Effector memory CD4-positive, alpha-beta T cell (primary cell): ENCODE data around the gene RHO.

Experiments used
- DNase-seq, 3 donors: peaks; one replicate each; pipeline ENCODE4 v3.0.0-alpha.2; 2020
- H3K27ac ChIP-seq: 2 replicates; pipeline ENCODE4 v1.7.0; 2013; ENCODE audit warnings: mild to moderate bottlenecking, low read length, moderate library complexity; ENCODE audit not compliant: insufficient read depth, poor library complexity, severe bottlenecking
- H3K27me3 ChIP-seq: replicated peaks from 2 replicates; pipeline ENCODE4 v1.7.0; 2013; ENCODE audit warnings: mild to moderate bottlenecking, low read length; ENCODE audit not compliant: insufficient read depth, control insufficient read depth, poor library complexity, severe bottlenecking
- H3K36me3 ChIP-seq: 2 replicates; pipeline ENCODE4 v1.7.0; 2013; ENCODE audit warnings: mild to moderate bottlenecking, low read length, moderate library complexity; ENCODE audit not compliant: control insufficient read depth, insufficient read depth
- H3K4me1 ChIP-seq: 2 replicates; pipeline ENCODE4 v1.7.0; 2013; ENCODE audit warnings: low read length, mild to moderate bottlenecking; ENCODE audit not compliant: control insufficient read depth, insufficient read depth, poor library complexity, severe bottlenecking
- H3K4me3 ChIP-seq: 2 replicates; pipeline ENCODE4 v1.7.0; 2013; ENCODE audit warnings: low read length, low read depth, mild to moderate bottlenecking; ENCODE audit not compliant: insufficient read depth, poor library complexity, severe bottlenecking
- H3K9me3 ChIP-seq: 2 replicates; pipeline ENCODE4 v1.7.0; 2013; ENCODE audit warnings: mild to moderate bottlenecking, low read length, moderate library complexity; ENCODE audit not compliant: control insufficient read depth

RHO gene

DNA sequence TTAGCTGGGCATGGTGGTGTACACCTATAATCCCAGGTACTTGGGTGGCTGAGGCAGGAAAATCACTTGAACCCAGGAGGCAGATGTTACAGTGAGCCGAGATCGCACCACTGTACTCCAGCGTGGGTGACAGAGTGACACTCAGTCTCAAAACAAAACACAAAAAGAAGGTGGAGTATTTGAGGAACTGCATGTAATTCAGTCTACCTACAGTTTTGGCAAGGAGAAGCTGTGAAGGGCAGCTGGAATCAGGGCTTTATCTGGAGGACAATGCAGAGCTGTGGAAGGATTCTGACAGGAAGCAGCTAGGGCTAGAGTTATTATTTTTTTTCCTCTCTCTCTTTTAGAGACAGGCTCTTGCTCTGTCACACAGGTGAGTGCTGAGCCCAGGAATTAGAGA, 21.4 kb downstream of the RHO start:
- H3K27ac ChIP-seq = no peak overlapping the region
- H3K36me3 ChIP-seq = no peaks in the 10 kb centered on the region
- no peaks in the 10 kb centered on the region for H3K27me3 ChIP-seq
- H3K9me3 ChIP-seq = no peaks in the 10 kb centered on the region
- H3K4me3 ChIP-seq = no peak overlapping the region
- no peaks in the 10 kb centered on the region for H3K4me1 ChIP-seq
- DNase-seq = no peak

DNA sequence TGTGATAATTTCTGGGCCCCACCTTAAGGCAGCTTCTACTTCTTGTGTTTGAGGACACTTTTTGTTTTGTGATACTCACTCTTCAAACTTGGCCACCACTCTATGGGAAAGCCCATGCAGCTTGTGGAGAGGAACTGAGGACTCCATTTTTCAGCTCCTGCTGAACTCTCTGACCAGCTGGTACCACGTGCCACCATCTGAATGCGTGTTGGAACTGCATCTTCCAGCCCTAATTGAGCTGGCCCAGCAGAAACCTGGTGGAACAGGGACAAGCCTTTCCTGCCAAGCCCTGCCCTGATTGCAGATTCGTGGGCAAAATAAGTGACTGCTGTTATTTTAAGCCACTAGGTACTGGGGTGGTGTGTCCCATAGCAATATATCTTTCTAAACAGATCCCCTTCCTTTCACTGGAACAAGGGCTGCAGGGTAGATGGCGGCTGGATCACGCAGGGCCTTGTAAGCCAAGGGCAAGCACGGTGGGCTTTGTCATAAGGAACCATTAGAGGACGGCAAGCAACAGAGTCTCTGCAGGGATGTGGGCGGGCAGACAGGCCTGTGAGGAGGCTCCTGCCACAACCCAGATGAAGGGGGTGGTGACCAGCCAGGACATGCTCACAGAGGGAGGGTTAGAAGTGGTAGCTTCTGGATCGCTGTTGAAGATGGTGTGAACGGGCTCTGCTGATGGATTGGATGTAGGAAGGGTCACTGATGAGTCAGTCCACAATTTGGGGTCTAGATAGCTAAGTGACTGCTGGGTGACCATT, 24.0 kb downstream of the RHO start:
- Histone ChIP-seq H3K4me1 (no peaks in the 10 kb centered on the region), H3K36me3 (no peaks in the 10 kb centered on the region), H3K4me3 (no peak overlapping the region), H3K9me3 (no peaks in the 10 kb centered on the region), H3K27me3 (no peaks in the 10 kb centered on the region), H3K27ac (no peak overlapping the region)
- DNase-seq = no peak

DNA sequence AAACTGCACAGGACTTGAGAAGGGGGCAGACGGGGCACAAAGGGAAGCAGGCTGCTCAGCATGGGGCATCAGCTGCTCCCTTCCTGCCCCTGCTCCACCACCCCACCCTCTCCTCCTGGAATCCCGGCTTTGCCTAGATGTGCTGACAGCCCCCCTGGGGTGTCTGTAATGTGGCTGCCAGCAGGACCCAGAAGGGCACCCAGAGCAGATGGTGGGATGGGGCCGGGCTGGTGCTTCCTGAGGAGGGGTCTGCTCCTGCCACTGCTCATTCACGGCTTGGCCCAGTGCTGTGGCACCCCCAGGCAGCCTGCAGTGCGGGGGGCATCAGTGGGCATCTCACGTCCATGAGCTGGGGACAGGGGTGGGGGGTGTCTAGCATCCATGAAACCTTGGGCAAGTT, 24.7 kb downstream of the RHO start:
- Histone ChIP-seq H3K9me3 (no peaks in the 10 kb centered on the region), H3K27me3 (no peaks in the 10 kb centered on the region), H3K36me3 (no peaks in the 10 kb centered on the region), H3K4me1 (no peaks in the 10 kb centered on the region), H3K27ac (no peak overlapping the region), H3K4me3 (no peak overlapping the region)
- DNase-seq = no peak

DNA sequence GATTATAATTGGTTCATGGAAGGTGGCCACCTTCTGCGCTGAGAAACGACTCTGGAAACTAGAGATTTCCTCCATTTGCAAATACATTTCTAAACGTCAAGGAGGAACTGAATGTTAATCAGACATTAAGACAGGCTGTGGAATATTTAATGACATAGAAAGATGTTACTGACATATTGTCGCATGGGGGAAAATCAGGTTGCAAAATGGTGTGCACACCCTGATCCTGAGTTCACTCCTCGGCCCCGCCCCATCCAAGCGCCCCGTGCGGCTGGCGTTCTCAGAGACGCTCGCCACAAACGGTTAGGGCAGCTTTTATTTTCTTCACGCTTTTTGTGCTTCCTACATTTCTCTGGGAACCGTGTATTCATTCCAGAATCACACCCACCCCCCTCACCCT, 25.3 kb downstream of the RHO start:
- Histone ChIP-seq H3K36me3 (no peaks in the 10 kb centered on the region), H3K4me3 (no peak overlapping the region), H3K9me3 (no peaks in the 10 kb centered on the region), H3K27me3 (no peaks in the 10 kb centered on the region), H3K27ac (no peak overlapping the region), H3K4me1 (no peaks in the 10 kb centered on the region)
- no peak for DNase-seq

DNA sequence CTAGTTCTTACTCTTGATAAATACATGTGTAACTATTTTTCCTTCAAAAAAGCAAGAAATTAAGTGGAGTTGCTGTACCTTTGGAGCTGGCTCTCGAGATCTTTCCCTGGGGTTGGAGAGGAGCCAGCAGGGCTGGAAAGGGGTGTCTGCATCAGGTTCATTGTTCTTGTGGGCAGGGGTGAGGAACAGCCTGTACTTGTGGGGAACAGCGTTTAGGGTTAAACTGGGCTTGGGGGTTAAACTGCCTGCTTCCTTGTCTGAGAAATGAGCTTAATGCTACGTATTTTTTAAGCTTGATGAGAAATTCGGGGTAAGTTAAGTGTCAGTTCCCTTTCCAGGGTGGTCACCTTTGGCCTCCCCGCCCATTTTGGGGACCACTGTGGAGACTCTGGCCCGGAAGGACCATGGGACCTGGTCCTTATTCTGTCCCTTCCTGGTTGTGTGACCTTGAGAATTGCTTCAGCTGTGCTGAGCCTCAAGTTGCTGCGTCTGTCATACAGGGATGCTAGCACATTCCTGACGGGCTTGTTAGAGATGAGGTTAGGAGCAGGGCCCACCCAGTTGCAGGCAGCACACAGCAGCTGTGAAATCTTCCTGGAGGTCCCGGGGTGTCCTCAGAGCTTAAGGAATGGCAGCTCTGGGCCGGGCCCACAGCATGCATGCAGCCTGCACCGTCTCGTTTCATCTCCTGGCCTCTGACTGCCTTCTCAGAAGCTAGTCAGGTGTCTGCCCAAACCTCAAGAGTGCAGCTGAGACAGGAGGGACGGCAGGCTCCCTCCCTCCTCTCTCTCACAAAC, 26.1 kb downstream of the RHO start:
- no peak for DNase-seq
- Histone ChIP-seq H3K4me3 (no peak overlapping the region), H3K4me1 (no peaks in the 10 kb centered on the region), H3K27ac (no peak overlapping the region), H3K27me3 (no peaks in the 10 kb centered on the region), H3K36me3 (no peaks in the 10 kb centered on the region), H3K9me3 (no peaks in the 10 kb centered on the region)

DNA sequence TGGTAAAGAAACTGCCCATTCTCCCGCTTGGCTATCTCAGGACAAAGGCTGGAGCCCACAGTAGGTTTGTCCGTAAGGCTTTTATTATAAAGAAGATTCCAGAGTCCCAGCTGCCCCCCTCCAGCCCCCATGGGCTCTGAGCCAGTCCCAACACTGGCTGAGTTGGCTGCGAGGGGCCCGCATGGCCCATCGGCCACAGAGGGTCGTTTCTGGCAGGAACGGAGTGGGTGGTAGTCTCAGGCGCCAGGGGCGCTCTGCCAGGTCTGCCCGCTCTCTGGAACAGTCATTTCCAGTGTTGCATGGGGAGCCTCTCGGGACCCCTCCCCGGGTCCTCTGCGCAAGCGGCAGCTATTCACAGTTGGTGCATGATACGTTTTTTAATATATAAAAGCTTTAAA, 26.7 kb downstream of the RHO start:
- DNase-seq = no peak
- H3K36me3 ChIP-seq = no peaks in the 10 kb centered on the region
- H3K9me3 ChIP-seq = no peaks in the 10 kb centered on the region
- H3K4me3 ChIP-seq = no peak overlapping the region
- no peak overlapping the region for H3K27ac ChIP-seq
- H3K27me3 ChIP-seq = no peaks in the 10 kb centered on the region
- no peaks in the 10 kb centered on the region for H3K4me1 ChIP-seq

DNA sequence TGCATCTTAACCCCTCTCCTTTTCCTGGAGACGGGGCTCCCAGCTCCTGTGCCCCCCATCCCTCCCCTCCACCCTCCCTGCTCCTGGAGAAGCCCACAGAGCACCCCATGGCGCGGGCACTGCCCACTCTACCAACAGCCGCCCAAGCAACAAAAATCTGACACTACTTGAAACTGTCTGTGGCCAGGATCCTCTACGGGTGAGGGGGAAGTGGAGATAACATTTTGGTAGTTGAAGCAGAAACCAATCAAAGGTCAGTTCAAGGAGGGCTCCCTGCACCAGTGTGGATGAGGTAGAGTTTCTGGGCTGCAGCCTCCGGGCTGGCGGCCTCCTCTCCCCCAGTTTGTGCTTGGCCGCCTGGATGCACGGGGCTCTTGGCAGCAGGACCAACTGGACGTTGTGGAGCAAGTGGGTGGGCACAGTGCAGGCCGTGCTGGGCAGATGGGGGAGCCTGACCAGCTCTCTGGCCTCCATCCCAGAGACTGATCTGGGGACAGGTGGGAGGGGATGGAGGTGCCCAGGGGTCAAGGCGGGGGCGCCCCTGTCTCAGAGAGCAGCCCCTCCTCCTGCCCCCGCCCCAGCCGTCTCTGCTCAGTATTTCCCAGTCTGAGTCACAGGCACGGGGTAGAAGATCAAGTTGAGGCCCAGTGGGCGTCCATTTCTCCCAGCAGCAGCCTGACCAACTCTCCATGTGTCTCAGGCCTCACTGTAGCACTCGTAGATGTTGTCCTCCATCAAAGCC, 27.3 kb downstream of the RHO start:
- no peak for DNase-seq
- Histone ChIP-seq H3K4me3 (no peak overlapping the region), H3K9me3 (no peaks in the 10 kb centered on the region), H3K4me1 (no peaks in the 10 kb centered on the region), H3K36me3 (no peaks in the 10 kb centered on the region), H3K27me3 (no peaks in the 10 kb centered on the region), H3K27ac (no peak overlapping the region)

DNA sequence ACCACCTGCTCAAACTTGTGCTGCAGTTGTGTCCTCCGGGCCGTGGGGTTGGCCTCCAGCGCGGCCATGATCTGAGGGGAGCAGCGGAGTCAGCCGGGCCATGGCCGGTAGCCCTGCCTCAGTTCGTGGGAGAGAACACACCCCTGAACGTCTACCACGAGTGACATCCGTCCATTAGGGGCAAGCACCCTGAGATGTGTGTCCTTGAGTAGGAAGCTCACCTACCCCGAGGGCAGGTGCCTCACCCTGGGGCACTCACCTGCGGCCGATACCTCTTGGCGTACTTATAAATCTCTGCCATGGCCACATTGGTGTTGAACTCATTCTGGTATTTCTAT, 27.9 kb downstream of the RHO start:
- H3K4me3 ChIP-seq = no peak overlapping the region
- H3K9me3 ChIP-seq = no peaks in the 10 kb centered on the region
- no peak for DNase-seq
- H3K36me3 ChIP-seq = no peaks in the 10 kb centered on the region
- no peak overlapping the region for H3K27ac ChIP-seq
- no peaks in the 10 kb centered on the region for H3K27me3 ChIP-seq
- no peaks in the 10 kb centered on the region for H3K4me1 ChIP-seq

DNA sequence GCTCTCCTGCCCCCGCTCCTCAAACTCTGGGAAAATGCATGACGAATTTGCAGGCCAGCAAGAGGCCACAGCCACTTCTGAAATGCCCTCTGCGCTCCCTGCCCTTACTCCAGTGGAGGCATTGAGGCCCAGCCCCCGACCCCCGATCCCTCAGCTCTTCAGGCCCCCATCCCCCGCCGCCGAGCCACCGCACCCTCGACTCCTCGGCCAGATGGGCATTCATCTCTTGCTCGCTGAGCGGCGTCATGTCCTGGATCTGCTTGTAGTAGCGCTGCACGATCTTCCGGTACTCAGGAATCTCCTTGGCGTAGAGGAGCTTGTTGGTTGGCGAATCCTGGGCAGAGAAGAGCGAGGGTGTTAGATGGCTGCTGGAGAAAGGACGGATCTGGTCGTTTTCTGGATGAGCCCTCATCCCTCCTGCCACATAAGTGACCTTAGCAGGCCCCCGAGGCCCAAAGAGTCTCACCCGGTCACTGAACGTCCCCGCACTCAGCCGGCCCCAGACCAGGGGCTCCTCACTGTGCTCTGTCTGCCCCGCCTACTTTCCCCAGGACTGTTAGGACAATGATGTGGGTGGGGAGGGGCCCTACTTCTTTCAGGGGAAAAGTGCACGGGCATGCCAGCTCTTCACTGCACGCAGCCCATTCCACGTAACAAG, 28.6 kb downstream of the RHO start:
- no peak overlapping the region for H3K27ac ChIP-seq
- H3K4me1 ChIP-seq = no peaks in the 10 kb centered on the region
- DNase-seq = no peak
- no peak overlapping the region for H3K4me3 ChIP-seq
- no peaks in the 10 kb centered on the region for H3K36me3 ChIP-seq
- H3K9me3 ChIP-seq = no peaks in the 10 kb centered on the region
- H3K27me3 ChIP-seq = no peaks in the 10 kb centered on the region

DNA sequence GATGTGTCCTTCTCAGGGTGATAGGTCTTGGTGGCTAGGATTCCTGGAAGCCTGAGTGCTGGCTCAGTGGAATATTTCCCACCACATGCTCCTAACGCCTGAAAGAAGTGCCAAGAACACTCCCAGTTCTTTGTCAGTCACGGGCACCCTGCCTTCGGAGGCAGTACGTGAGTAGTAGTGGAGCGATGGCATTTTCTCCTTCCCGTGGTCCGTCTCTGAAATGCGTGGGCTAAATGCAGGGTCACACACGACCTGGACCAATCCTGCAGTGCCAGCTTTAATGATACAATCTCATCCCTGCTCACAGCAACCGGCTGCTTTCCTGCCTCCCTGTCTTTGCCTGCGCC, 29.1 kb downstream of the RHO start:
- Histone ChIP-seq H3K9me3 (no peaks in the 10 kb centered on the region), H3K27ac (no peak overlapping the region), H3K4me3 (no peak overlapping the region), H3K36me3 (no peaks in the 10 kb centered on the region), H3K27me3 (no peaks in the 10 kb centered on the region), H3K4me1 (no peaks in the 10 kb centered on the region)
- DNase-seq = no peak
